GM23338 (cell line): ENCODE measurements around the gene OR5A1. TPM values are rescaled to one million over a fixed set of nuclear protein-coding genes. Genes with fewer than 3 reads are reported as not detected.

ENCODE experiments used
- ATAC-seq: fragments of 200-7000 bp; cut with Tn5 transposase; 3 replicates; pipeline ENCODE4 v1.9.1; 2020
- DNase-seq: peaks from one replicate; pipeline ENCODE4 v3.0.0-alpha.2; 2015; ENCODE audit warnings: low spot score
- H2AFZ ChIP-seq: fragments of 200-600 bp; sonication (generic); 2 replicates; pipeline ENCODE4 v1.8.0; 2016; ENCODE audit warnings: antibody characterized with exemption, mild to moderate bottlenecking, moderate library complexity
- H3F3A ChIP-seq: fragments of 200-600 bp; sonication (generic); replicated peaks from 2 replicates; pipeline ENCODE4 v1.8.0; 2017; ENCODE audit warnings: antibody characterized with exemption, mixed run types, low read depth
- H3K27ac ChIP-seq: fragments of 200-600 bp; sonication (generic); 2 replicates; pipeline ENCODE4 v1.6.1; 2016; ENCODE audit warnings: low read depth
- H3K27me3 ChIP-seq: fragments of 200-600 bp; sonication (generic); 2 replicates; pipeline ENCODE4 v1.8.0; 2016; ENCODE audit warnings: mild to moderate bottlenecking, mixed run types, moderate library complexity; ENCODE audit not compliant: insufficient read depth
- H3K36me3 ChIP-seq: fragments of 200-600 bp; sonication (generic); 2 replicates; pipeline ENCODE4 v1.8.0; 2016; ENCODE audit warnings: mild to moderate bottlenecking; ENCODE audit not compliant: insufficient read depth
- H3K4me1 ChIP-seq: fragments of 200-600 bp; sonication (generic); 2 replicates; pipeline ENCODE4 v1.8.0; 2016; ENCODE audit warnings: mild to moderate bottlenecking, moderate library complexity; ENCODE audit not compliant: insufficient read depth
- H3K4me2 ChIP-seq: fragments of 200-600 bp; sonication (generic); 2 replicates; pipeline ENCODE4 v1.7.1; 2017; ENCODE audit warnings: mixed run types
- H3K4me3 ChIP-seq: fragments of 200-600 bp; sonication (generic); 2 replicates; pipeline ENCODE4 v1.6.1; 2016; ENCODE audit warnings: mixed run types
- H3K79me2 ChIP-seq: fragments of 200-600 bp; sonication (generic); replicated peaks from 2 replicates; pipeline ENCODE4 v1.8.0; 2017; ENCODE audit warnings: mild to moderate bottlenecking; ENCODE audit not compliant: insufficient read depth
- H3K9me2 ChIP-seq: fragments of 200-600 bp; sonication (generic); 2 replicates; pipeline ENCODE4 v1.8.0; 2017; ENCODE audit not compliant: insufficient read depth
- H4K20me1 ChIP-seq: fragments of 200-600 bp; sonication (generic); replicated peaks from 2 replicates; pipeline ENCODE4 v1.8.0; 2017; ENCODE audit warnings: mild to moderate bottlenecking; ENCODE audit not compliant: insufficient read depth
- H3K27ac Mint-ChIP-seq: 2 replicates; pipeline ENCODE4 v1.8.0; 2020; ENCODE audit warnings: inconsistent platforms, mild to moderate bottlenecking, moderate library complexity, mixed read lengths
- H3K27me3 Mint-ChIP-seq: 3 replicates; pipeline ENCODE4 v1.8.0; 2022; ENCODE audit warnings: low read depth, mild to moderate bottlenecking, moderate library complexity, mixed read lengths, inconsistent platforms; ENCODE audit not compliant: insufficient read depth, poor library complexity
- H3K36me3 Mint-ChIP-seq: 3 replicates; pipeline ENCODE4 v1.8.0; 2021; ENCODE audit warnings: low read depth, mild to moderate bottlenecking, inconsistent platforms, moderate library complexity, mixed read lengths
- H3K4me1 Mint-ChIP-seq: 3 replicates; pipeline ENCODE4 v1.8.0; 2020; ENCODE audit warnings: mild to moderate bottlenecking, inconsistent platforms, mixed read lengths
- H3K4me3 Mint-ChIP-seq: 3 replicates; pipeline ENCODE4 v1.8.0; 2021; ENCODE audit warnings: moderate library complexity, mild to moderate bottlenecking, inconsistent platforms, mixed read lengths
- H3K9me3 Mint-ChIP-seq: 3 replicates; pipeline ENCODE4 v1.8.0; 2020; ENCODE audit warnings: moderate library complexity, mild to moderate bottlenecking, inconsistent platforms, mixed read lengths
- CREB1 ChIP-seq: fragments of 250-450 bp; sonication (Bioruptor Pico); IDR thresholded peaks from 2 replicates; pipeline ENCODE4 v1.5.0; 2020; ENCODE audit warnings: low read depth, mild to moderate bottlenecking, moderate library complexity
- EZH2 ChIP-seq: fragments of 200-600 bp; sonication (generic); IDR thresholded peaks from one replicate; pipeline ENCODE4 v1.8.0; 2017; ENCODE audit warnings: antibody characterized with exemption, mild to moderate bottlenecking, low read depth; ENCODE audit not compliant: unreplicated experiment
- EZH2phosphoT487 ChIP-seq: fragments of 200-600 bp; sonication (generic); IDR thresholded peaks from one replicate; pipeline ENCODE4 v1.8.1; 2018; ENCODE audit warnings: antibody characterized with exemption; ENCODE audit not compliant: unreplicated experiment
- JUNB ChIP-seq: IDR thresholded peaks from one replicate; pipeline ENCODE4 v1.6.1; 2016; ENCODE audit warnings: antibody characterized with exemption; ENCODE audit not compliant: unreplicated experiment
- STAT1 ChIP-seq: IDR thresholded peaks from one replicate; pipeline ENCODE4 v1.6.1; 2016; ENCODE audit warnings: antibody characterized with exemption; ENCODE audit not compliant: unreplicated experiment
- ZNF114 ChIP-seq: fragments of 250-450 bp; sonication (Bioruptor Pico); IDR thresholded peaks from 2 replicates; pipeline ENCODE4 v1.5.0; 2020; ENCODE audit warnings: mild to moderate bottlenecking, moderate library complexity
- long read RNA-seq: library from polyadenylated mRNA; unstranded; transcript quantifications from one replicate; pipeline ENCODE4 v2.0.0, GENCODE V29; 2020; ENCODE audit not compliant: unreplicated experiment
- polyA plus RNA-seq: library from polyadenylated mRNA; unstranded; fragments of >200 nt; fragmentation: Nextera tagmentation; extraction: Ambion mirVana; gene quantifications from 2 replicates; pipeline ENCODE4 v1.2.1, GENCODE V29; 2016
- total RNA-seq: library from RNA; depleted of rRNA; stranded (reverse); fragments of >200 nt; shearing (Covaris generic); gene quantifications from 2 replicates; pipeline ENCODE4 v1.2.3, GENCODE V29; 2014; rRNA removed
- TF ChIP-seq, protein P1 (sequence below): IDR thresholded peaks from 2 replicates; pipeline ENCODE4 v1.6.1; 2016; ENCODE audit warnings: antibody characterized with exemption
- TF ChIP-seq, protein P2 (sequence below): fragments of 250-450 bp; sonication (Bioruptor Pico); IDR thresholded peaks from 2 replicates; pipeline ENCODE4 v1.5.0; 2020; ENCODE audit warnings: mild to moderate bottlenecking, moderate library complexity
- TF ChIP-seq, protein P3 (sequence below): IDR thresholded peaks from one replicate; pipeline ENCODE4 v1.6.1; 2018; ENCODE audit warnings: antibody characterized with exemption; ENCODE audit not compliant: unreplicated experiment

Gene OR5A1
- 0.03 TPM in 1 of 2 replicates, not detected in the other for total RNA-seq
- polyA plus RNA-seq, result 0.21 TPM in 1 of 2 replicates, not detected in the other
- long read RNA-seq, result 0 reads

DNA sequence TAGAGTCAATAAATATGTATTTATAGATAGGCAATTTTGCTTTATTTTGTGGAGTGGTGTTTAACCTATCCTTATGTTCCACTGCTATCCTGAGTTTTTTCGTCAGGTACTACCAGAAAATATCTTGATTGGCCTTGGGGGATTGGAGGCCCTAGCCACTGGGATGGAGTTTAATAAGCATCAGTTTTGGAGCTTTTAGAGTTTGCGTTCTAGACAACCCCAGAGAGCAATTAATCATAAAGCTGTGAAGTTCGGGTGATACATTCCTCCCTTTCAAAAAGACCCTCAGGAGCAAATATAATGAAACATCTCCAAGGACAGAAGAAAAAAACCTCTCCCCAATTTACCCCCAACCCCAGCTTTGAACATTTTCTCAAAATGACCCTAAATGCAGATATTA, at the start of gene OR5A1:
OR5A1 (plus strand) TSS at position 301 of the 400 bp plus-strand sequence. CDS start 6,700 bp downstream, outside the sequence.
- Mint-ChIP-seq H3K36me3 (no peaks in the 10 kb centered on the region), H3K27me3 (peaks cover 2% of the 10 kb centered on the region), H3K9me3 (no peaks in the 10 kb centered on the region), H3K4me3 (no peak within 1 kb of the TSS), H3K27ac (no peak within 1 kb of the TSS), H3K4me1 (peaks cover 9% of the 10 kb centered on the region; the same call in 2 of the 3 replicates)
- no peaks in the 10 kb centered on the region for H3K36me3 ChIP-seq
- no peak within 1 kb of the TSS for H2AFZ ChIP-seq
- peaks cover 3% of the 10 kb centered on the region; the same call in 1 of the 2 replicates for H3K9me2 ChIP-seq
- no peaks in the 10 kb centered on the region for H3K79me2 ChIP-seq
- H3K27me3 ChIP-seq, result no peaks in the 10 kb centered on the region
- H3K4me3 ChIP-seq, result no peak within 1 kb of the TSS
- no peak within 1 kb of the TSS for H3K27ac ChIP-seq
- TF ChIP-seq STAT1 (no peak), JUNB (no peak)
- TF ChIP-seq, protein P1, sequence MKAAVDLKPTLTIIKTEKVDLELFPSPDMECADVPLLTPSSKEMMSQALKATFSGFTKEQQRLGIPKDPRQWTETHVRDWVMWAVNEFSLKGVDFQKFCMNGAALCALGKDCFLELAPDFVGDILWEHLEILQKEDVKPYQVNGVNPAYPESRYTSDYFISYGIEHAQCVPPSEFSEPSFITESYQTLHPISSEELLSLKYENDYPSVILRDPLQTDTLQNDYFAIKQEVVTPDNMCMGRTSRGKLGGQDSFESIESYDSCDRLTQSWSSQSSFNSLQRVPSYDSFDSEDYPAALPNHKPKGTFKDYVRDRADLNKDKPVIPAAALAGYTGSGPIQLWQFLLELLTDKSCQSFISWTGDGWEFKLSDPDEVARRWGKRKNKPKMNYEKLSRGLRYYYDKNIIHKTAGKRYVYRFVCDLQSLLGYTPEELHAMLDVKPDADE, result no peak
- DNase-seq (no peak), ATAC-seq (no peak)
- H3F3A ChIP-seq, result no peaks in the 10 kb centered on the region
- no peak within 1 kb of the TSS for H3K4me2 ChIP-seq
- H3K4me1 ChIP-seq, result 0 out of 2 replicates have a peak, but pooled peaks cover 3% of the 10 kb centered on the region
- H4K20me1 ChIP-seq, result no peaks in the 10 kb centered on the region

DNA sequence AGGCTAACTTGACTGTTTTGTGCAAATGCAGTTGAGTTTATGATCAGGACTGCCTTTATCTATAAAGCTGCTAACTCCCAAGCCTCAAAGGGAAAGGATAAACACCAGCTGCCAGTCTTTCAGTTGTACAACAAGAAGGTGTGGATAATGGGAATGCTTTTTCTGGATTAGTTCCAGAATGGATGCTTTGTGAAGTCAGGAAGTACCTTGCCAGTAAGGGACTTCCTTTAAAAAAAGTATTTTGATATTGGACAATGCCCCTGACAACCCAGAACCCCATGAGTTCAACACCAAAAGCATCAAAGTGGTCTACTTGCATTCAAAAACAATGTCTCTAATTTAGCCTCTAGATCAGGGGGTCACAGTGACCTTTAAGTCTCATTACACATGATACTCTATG, 42.1 kb upstream of the OR5A1 start:
- H4K20me1 ChIP-seq, result no peaks in the 10 kb centered on the region
- ATAC-seq (no peak), DNase-seq (no peak)
- H3K4me1 ChIP-seq, result no peaks in the 10 kb centered on the region
- H3K4me3 ChIP-seq, result no peak overlapping the region
- 0 out of 3 replicates have a peak, but pooled peaks cover 1% of the 10 kb centered on the region for H3K36me3 Mint-ChIP-seq
- no peaks in the 10 kb centered on the region for H3K79me2 ChIP-seq
- H3K27ac Mint-ChIP-seq, result no peak overlapping the region
- H3K4me3 Mint-ChIP-seq, result no peak overlapping the region
- H3K36me3 ChIP-seq, result no peaks in the 10 kb centered on the region
- no peaks in the 10 kb centered on the region for H3K4me1 Mint-ChIP-seq
- H3K27ac ChIP-seq, result no peak overlapping the region
- H3F3A ChIP-seq, result no peaks in the 10 kb centered on the region
- no peak overlapping the region for H2AFZ ChIP-seq
- peaks cover 4% of the 10 kb centered on the region for H3K27me3 Mint-ChIP-seq
- H3K27me3 ChIP-seq, result no peaks in the 10 kb centered on the region
- no peak overlapping the region for H3K4me2 ChIP-seq
- peaks cover 6% of the 10 kb centered on the region; the same call in 1 of the 2 replicates for H3K9me2 ChIP-seq
- H3K9me3 Mint-ChIP-seq, result peaks cover 30% of the 10 kb centered on the region
- TF ChIP-seq, protein P2, sequence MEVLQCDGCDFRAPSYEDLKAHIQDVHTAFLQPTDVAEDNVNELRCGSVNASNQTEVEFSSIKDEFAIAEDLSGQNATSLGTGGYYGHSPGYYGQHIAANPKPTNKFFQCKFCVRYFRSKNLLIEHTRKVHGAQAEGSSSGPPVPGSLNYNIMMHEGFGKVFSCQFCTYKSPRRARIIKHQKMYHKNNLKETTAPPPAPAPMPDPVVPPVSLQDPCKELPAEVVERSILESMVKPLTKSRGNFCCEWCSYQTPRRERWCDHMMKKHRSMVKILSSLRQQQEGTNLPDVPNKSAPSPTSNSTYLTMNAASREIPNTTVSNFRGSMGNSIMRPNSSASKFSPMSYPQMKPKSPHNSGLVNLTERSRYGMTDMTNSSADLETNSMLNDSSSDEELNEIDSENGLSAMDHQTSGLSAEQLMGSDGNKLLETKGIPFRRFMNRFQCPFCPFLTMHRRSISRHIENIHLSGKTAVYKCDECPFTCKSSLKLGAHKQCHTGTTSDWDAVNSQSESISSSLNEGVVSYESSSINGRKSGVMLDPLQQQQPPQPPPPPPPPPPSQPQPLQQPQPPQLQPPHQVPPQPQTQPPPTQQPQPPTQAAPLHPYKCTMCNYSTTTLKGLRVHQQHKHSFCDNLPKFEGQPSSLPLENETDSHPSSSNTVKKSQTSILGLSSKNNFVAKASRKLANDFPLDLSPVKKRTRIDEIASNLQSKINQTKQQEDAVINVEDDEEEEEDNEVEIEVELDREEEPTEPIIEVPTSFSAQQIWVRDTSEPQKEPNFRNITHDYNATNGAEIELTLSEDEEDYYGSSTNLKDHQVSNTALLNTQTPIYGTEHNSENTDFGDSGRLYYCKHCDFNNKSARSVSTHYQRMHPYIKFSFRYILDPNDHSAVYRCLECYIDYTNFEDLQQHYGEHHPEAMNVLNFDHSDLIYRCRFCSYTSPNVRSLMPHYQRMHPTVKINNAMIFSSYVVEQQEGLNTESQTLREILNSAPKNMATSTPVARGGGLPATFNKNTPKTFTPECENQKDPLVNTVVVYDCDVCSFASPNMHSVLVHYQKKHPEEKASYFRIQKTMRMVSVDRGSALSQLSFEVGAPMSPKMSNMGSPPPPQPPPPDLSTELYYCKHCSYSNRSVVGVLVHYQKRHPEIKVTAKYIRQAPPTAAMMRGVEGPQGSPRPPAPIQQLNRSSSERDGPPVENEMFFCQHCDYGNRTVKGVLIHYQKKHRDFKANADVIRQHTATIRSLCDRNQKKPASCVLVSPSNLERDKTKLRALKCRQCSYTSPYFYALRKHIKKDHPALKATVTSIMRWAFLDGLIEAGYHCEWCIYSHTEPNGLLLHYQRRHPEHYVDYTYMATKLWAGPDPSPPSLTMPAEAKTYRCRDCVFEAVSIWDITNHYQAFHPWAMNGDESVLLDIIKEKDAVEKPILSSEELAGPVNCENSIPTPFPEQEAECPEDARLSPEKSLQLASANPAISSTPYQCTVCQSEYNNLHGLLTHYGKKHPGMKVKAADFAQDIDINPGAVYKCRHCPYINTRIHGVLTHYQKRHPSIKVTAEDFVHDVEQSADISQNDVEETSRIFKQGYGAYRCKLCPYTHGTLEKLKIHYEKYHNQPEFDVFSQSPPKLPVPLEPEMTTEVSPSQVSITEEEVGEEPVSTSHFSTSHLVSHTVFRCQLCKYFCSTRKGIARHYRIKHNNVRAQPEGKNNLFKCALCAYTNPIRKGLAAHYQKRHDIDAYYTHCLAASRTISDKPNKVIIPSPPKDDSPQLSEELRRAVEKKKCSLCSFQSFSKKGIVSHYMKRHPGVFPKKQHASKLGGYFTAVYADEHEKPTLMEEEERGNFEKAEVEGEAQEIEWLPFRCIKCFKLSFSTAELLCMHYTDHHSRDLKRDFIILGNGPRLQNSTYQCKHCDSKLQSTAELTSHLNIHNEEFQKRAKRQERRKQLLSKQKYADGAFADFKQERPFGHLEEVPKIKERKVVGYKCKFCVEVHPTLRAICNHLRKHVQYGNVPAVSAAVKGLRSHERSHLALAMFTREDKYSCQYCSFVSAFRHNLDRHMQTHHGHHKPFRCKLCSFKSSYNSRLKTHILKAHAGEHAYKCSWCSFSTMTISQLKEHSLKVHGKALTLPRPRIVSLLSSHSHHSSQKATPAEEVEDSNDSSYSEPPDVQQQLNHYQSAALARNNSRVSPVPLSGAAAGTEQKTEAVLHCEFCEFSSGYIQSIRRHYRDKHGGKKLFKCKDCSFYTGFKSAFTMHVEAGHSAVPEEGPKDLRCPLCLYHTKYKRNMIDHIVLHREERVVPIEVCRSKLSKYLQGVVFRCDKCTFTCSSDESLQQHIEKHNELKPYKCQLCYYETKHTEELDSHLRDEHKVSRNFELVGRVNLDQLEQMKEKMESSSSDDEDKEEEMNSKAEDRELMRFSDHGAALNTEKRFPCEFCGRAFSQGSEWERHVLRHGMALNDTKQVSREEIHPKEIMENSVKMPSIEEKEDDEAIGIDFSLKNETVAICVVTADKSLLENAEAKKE (CRISPR knock-in tag), result no peak
- TF ChIP-seq ZNF114 (CRISPR knock-in tag) (no peak), STAT1 (no peak), CREB1 (CRISPR knock-in tag) (no peak), EZH2 (no peak), EZH2phosphoT487 (no peak)
- TF ChIP-seq, protein P1, result no peak
- TF ChIP-seq, protein P3, sequence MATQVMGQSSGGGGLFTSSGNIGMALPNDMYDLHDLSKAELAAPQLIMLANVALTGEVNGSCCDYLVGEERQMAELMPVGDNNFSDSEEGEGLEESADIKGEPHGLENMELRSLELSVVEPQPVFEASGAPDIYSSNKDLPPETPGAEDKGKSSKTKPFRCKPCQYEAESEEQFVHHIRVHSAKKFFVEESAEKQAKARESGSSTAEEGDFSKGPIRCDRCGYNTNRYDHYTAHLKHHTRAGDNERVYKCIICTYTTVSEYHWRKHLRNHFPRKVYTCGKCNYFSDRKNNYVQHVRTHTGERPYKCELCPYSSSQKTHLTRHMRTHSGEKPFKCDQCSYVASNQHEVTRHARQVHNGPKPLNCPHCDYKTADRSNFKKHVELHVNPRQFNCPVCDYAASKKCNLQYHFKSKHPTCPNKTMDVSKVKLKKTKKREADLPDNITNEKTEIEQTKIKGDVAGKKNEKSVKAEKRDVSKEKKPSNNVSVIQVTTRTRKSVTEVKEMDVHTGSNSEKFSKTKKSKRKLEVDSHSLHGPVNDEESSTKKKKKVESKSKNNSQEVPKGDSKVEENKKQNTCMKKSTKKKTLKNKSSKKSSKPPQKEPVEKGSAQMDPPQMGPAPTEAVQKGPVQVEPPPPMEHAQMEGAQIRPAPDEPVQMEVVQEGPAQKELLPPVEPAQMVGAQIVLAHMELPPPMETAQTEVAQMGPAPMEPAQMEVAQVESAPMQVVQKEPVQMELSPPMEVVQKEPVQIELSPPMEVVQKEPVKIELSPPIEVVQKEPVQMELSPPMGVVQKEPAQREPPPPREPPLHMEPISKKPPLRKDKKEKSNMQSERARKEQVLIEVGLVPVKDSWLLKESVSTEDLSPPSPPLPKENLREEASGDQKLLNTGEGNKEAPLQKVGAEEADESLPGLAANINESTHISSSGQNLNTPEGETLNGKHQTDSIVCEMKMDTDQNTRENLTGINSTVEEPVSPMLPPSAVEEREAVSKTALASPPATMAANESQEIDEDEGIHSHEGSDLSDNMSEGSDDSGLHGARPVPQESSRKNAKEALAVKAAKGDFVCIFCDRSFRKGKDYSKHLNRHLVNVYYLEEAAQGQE, result no peak
